Measurements from ENCODE around the gene MIB1. TPM values are rescaled to one million over a fixed set of nuclear protein-coding genes. Genes with fewer than 3 reads are reported as not detected.

The MIB1 gene
- total and polyA plus RNA-seq, 2 experiments from 2014 or later: 10.8 to 56.7 TPM

- Histone ChIP-seq H3K4me3 (0 out of 2 replicates have a peak overlapping the region, but pooled peaks have one; percentile 41), H3K27me3 (ENCODE audit: insufficient read depth) (no peaks in the 10 kb centered on the region), H3K9me2 (ENCODE audit: insufficient read depth) (no peaks in the 10 kb centered on the region), H4K20me1 (replicated peaks; ENCODE audit: insufficient read depth) (no peaks in the 10 kb centered on the region), H3K79me2 (replicated peaks; ENCODE audit: insufficient read depth) (no peaks in the 10 kb centered on the region), H3K4me2 (peak overlapping the region; percentile 66), H3F3A (replicated peaks; ENCODE audit: low read depth) (no peaks in the 10 kb centered on the region), H3K36me3 (ENCODE audit: insufficient read depth) (no peaks in the 10 kb centered on the region), H2AFZ (peak overlapping the region; percentile 90; the same call in 1 of the 2 replicates), H3K27ac (ENCODE audit: low read depth) (no peak overlapping the region), H3K4me1 (ENCODE audit: insufficient read depth) (no peaks in the 10 kb centered on the region)
- Mint-ChIP-seq H3K27me3 (ENCODE audit: insufficient read depth, low read depth, poor library complexity) (peaks cover 2% of the 10 kb centered on the region), H3K36me3 (ENCODE audit: low read depth) (no peaks in the 10 kb centered on the region), H3K9me3 (no peaks in the 10 kb centered on the region), H3K4me1 (peaks cover 2% of the 10 kb centered on the region), H3K27ac (no peak overlapping the region), H3K4me3 (no peak overlapping the region; the same call in 2 of the 3 replicates)
- DNase-seq (ENCODE audit: low spot score) (peak; percentile 37), ATAC-seq (peak; percentile 84)
- TF ChIP-seq STAT1 (IDR thresholded peaks at IDR 0.05; ENCODE audit: unreplicated experiment) (no peak), ZNF331 (CRISPR knock-in tag; IDR thresholded peaks at IDR 0.05; ENCODE audit: low read depth) (no peak), EZH2phosphoT487 (IDR thresholded peaks at IDR 0.05; ENCODE audit: unreplicated experiment) (no peak), POLR2AphosphoS5 (IDR thresholded peaks at IDR 0.05; ENCODE audit: low read depth) (no peak), CTCF (conservative IDR thresholded peaks at IDR 0.05; ENCODE audit: low read depth in 2 of 2) (no peak), CREB1 (CRISPR knock-in tag; IDR thresholded peaks at IDR 0.05; ENCODE audit: low read depth) (no peak), ZNF114 (CRISPR knock-in tag; IDR thresholded peaks at IDR 0.05) (no peak), ZNF462 (CRISPR knock-in tag; IDR thresholded peaks at IDR 0.05) (no peak)
- TF ChIP-seq, protein P1, sequence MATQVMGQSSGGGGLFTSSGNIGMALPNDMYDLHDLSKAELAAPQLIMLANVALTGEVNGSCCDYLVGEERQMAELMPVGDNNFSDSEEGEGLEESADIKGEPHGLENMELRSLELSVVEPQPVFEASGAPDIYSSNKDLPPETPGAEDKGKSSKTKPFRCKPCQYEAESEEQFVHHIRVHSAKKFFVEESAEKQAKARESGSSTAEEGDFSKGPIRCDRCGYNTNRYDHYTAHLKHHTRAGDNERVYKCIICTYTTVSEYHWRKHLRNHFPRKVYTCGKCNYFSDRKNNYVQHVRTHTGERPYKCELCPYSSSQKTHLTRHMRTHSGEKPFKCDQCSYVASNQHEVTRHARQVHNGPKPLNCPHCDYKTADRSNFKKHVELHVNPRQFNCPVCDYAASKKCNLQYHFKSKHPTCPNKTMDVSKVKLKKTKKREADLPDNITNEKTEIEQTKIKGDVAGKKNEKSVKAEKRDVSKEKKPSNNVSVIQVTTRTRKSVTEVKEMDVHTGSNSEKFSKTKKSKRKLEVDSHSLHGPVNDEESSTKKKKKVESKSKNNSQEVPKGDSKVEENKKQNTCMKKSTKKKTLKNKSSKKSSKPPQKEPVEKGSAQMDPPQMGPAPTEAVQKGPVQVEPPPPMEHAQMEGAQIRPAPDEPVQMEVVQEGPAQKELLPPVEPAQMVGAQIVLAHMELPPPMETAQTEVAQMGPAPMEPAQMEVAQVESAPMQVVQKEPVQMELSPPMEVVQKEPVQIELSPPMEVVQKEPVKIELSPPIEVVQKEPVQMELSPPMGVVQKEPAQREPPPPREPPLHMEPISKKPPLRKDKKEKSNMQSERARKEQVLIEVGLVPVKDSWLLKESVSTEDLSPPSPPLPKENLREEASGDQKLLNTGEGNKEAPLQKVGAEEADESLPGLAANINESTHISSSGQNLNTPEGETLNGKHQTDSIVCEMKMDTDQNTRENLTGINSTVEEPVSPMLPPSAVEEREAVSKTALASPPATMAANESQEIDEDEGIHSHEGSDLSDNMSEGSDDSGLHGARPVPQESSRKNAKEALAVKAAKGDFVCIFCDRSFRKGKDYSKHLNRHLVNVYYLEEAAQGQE (IDR thresholded peaks at IDR 0.05; ENCODE audit: unreplicated experiment): no peak
Observed at GRCh38 chr18:21896732-21897336, 156.2 kb downstream of the MIB1 start.

All from GM23338 (cell line).